Sciatic nerve (tissue), 2 donors: Measurements from ENCODE around the gene HECW1. TPM values are rescaled to one million over a fixed set of nuclear protein-coding genes. Genes with fewer than 3 reads are reported as not detected.

Source experiments
- ATAC-seq: fragments of 200-7000 bp; cut with Tn5 transposase; one replicate; pipeline ENCODE4 v1.9.1; 2020; ENCODE audit warnings: mild to moderate bottlenecking, moderate library complexity
- DNase-seq: peaks from one replicate; pipeline ENCODE4 v3.0.0-alpha.2; 2020; ENCODE audit warnings: low spot score
- intact Hi-C: fragments of 100-400 bp; cut with DNase I; formaldehyde crosslinking; loops from one replicate; pipeline ENCODE4 v1.14.2; 2022
- total RNA-seq: library from RNA; stranded (reverse); fragmentation: NEBNext Ultra II Directional; extraction: Animal tissue kit (Norgen Biotek cat#: 25700); gene quantifications from one replicate; pipeline ENCODE4 v1.2.1, GENCODE V29; 2021
- donor health status: DM: no; HTN: no; CAD: no.
- donor health status: DM: no; HTN: no; CAD: no.

The HECW1 gene
- total RNA-seq, 1 donor from 2014 or later = 4.8 TPM

DNA sequence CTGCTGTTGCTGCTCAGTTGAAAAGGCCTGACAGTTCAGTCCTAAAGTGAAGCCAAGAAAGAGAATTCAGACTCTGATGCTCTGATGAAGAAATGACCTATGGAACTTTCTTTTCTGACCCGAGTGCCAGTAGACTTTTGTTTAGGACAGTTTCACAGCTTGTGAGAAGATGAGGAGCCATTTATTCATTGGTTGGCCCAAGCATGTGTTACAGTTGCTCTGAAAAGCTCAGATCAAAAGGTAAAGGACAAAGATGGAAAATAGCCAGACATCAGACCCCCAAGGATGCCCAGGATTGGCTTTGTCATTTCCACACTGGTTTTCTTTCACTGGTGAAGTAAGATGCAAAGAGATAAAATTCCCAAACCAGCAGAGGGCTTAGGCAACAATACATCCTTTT, 321.2 kb downstream of the HECW1 start:
- ATAC-seq = no peak
- DNase-seq = no peak
- intact Hi-C loops = no loop called here

DNA sequence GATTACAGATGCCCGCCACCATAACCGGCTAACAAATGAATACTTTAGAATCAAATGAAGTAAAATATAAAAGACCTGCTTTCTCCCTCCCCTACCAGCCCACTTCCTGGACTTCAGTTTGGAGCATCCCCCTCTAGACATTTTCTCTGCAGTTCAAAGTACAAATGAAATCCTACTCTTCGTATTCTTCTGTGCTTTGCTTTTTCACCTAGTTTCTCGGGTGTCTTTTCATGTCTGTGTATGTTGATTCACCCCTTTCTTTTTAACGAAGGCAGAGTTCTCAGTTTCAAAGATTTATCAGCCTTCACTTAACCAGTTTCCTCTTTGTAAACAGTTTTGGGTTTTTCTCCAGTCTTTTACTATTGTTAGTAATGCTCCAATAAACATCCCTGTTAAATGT, 324.6 kb downstream of the HECW1 start:
- ATAC-seq = no peak
- intact Hi-C loops = no loop called here
- no peak for DNase-seq

DNA sequence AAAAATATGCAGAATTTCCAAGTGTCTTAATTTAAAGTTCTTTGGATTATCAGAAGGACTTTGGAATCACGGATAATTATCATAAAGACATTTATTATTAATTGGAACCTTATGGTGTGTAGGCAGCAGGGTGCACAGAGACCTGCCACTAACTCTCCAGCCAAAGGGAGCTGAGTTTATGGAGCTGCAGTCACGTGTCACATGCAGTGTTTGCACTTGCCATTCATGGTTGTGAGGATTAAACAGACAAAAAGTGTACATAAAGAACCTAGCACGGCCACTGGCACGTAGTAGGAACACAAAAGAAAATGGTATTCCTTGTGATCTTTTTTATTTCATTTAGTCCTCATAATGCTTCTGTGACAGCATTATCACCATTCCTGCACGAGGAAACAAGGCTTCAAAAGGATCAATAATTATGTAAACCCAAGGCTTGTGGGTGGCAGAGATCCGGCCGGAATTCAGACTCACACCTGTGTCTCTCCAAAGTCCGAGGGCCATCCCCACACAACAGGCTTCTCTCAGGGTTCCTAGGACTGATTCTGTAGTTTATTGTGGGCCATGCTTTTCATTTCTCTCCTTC, 326.5 kb downstream of the HECW1 start:
- DNase-seq (no peak), ATAC-seq (no peak)

GRCh38 chr7:43439631-43440401, 327.4 kb downstream of the HECW1 start:
- DNase-seq (no peak), ATAC-seq (no peak)
- intact Hi-C loops = no loop called here

More for the DNA sequence above, 326.5 kb downstream of the HECW1 start:
- intact Hi-C loops = no loop called here

DNA sequence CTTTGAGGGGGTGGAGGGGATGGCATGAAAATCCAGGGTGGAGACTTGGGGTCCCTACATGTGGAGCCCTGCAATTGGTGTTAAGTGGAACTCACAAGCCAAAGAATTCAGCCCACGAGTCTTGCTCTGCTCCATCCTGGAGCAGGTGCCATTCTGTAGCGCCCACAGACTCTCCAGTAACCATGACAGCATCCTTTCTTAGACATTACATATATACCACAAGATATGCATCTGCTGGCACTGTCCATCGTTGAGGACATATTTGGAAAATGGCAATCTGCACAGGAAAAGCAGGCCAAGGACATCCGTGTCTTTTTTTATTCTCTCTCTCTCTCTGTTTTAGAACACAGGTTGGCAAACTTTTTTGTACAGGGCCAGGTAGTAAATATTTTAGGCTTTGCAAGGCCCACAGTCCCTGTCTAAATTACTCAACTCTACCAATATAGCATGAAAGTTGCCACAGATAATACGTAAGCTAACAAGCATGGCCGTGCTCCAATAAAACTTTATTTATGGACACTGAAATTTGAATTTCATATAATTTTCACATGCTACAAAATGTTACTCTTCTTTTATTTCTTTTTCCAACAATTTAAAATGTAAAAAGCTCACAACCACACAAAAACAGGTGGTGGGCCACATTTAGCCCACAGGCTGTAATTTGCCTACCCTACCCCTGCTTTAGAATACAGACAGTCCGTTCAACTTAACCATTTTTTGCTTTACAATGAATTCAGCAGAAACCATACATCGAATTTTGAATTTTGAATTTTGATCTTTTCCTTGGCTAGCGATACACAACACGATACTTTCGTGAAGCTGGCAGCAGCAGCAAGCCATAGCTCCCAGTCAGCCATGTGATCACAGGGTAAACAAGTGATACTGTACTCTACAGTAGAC, 329.0 kb downstream of the HECW1 start:
- ATAC-seq = no peak
- intact Hi-C loops = no loop called here
- no peak for DNase-seq

GRCh38 chr7:43443381-43443780, 330.9 kb downstream of the HECW1 start:
- no peak for ATAC-seq
- DNase-seq = no peak
- intact Hi-C loops = no loop called here

- intact Hi-C loops = no loop called here
- ATAC-seq = no peak
- DNase-seq = no peak
Measured at GRCh38 chr7:43444711-43445578, 332.5 kb downstream of the HECW1 start.

DNA sequence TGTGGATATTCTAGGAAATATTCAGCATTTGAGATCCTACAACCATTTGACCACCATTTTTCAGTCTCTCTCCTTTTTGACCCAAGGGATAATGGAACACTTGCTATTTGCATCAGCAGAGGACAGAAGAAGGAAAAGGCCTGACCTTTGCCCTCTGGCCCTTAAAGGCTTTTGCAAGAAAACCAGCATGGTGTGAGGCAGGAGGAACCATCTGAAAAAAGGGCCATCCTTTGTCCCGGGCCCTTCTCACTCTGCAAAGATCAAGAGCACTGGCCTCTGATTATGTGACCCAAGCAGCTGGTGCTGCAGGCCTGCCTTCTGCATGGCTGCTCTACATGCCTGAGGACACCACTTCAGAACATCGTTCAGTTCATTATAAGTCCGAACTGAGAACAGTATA, 337.1 kb downstream of the HECW1 start:
- no peak for DNase-seq
- no peak for ATAC-seq
- intact Hi-C loops = no loop called here

GRCh38 chr7:43450894-43451293, 338.4 kb downstream of the HECW1 start:
- intact Hi-C loops = no loop called here
- DNase-seq (no peak), ATAC-seq (no peak)

GRCh38 chr7:43454936-43455518, 342.6 kb downstream of the HECW1 start:
- ATAC-seq (no peak), DNase-seq (no peak)
- intact Hi-C loops = no loop called here

DNA sequence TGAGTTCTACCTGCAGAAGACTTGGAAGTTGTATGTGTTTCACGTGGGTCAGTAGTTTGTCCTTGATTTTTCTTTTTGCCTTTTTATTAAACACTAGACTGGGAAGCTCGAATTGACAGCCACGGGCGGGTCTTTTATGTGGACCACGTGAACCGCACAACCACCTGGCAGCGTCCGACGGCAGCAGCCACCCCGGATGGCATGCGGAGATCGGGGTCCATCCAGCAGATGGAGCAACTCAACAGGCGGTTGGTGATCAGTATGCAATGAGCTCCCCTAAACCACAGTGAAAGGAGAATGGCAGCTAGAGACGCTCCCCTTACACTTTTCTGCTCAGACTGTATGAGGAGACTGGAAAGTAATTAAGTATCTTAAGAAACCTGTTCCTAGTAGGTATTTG, 343.8 kb downstream of the HECW1 start:
- ATAC-seq = no peak
- DNase-seq = no peak
- intact Hi-C loops = no loop called here

- ATAC-seq (no peak), DNase-seq (no peak)
- intact Hi-C loops = no loop called here
Measured at GRCh38 chr7:43458330-43459018, 346.0 kb downstream of the HECW1 start.

DNA sequence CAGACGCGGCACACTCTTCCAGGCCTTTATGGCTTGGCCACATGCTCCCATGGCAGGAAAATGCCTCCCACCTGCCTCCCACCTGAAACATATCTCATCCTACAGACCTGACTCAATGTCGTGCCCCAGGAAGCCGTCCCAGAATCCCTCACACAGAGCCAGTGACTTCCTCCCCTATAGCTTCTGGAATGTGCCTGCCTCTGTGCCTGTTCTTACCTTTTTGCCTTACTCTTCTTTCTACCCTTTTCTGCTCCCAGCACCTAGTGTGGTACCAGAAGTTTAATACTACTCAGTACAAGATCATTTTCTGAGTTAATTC, 346.5 kb downstream of the HECW1 start:
- intact Hi-C loops = no loop called here
- no peak for ATAC-seq

GRCh38 chr7:43460733-43461348, 348.4 kb downstream of the HECW1 start:
- no peak for ATAC-seq
- DNase-seq = no peak
- intact Hi-C loops = no loop called here

More for the DNA sequence above, 346.5 kb downstream of the HECW1 start:
- DNase-seq = no peak

GRCh38 chr7:43461349-43462024, 349.0 kb downstream of the HECW1 start:
- no peak for ATAC-seq
- intact Hi-C loops = no loop called here
- no peak for DNase-seq

- peak; percentile 64 for ATAC-seq
- DNase-seq = no peak
Measured at GRCh38 chr7:43462836-43463235, 350.4 kb downstream of the HECW1 start.

GRCh38 chr7:43463401-43463980, 351.0 kb downstream of the HECW1 start:
- peak; percentile 56 for ATAC-seq
- no peak for DNase-seq
- intact Hi-C loops = no loop called here

More at GRCh38 chr7:43462836-43463235, 350.4 kb downstream of the HECW1 start:
- intact Hi-C loops = no loop called here
